Raji (cell line): ENCODE measurements around the gene P2RX2.

ENCODE experiments used
- POLR2A ChIP-seq: IDR thresholded peaks from 2 replicates; pipeline ENCODE4 v1.6.1; 2011; ENCODE audit warnings: low read depth, low read length, control low read depth; ENCODE audit not compliant: insufficient read depth

The P2RX2 gene

DNA sequence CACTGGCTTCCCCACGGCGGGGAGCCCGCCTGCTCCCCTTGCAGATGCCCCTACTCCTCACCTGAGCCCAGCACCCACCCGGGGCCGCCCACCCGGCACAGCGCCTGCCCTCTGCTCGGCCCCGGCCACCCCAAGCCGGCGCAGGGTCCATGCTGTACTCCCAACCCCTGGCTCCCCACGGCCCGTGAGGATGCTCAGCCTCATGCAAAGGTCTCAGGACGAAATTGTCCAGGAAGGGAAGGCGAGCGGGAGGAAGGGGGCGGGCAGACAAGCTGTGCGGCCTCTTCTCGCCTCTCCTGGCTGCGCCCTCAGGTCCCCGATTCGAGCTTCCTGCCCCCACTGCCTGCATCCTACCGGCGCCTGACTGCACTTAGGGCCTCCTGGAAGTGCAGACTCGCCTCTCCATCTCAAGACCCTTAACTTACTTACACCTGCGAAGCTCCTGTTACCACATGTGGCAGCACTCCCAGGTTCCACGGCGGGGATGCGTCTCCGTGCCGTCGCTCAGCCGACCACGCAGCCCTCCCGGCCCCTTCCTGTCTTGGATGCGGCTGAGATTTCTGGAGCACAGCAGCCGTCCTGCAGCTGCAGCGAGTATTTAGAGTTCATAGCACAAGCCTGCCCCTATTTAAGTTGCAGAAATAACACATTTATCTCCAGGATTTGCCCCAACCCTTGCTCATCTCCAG, 26.1 kb upstream of the P2RX2 start:
- no peak for TF ChIP-seq POLR2A

DNA sequence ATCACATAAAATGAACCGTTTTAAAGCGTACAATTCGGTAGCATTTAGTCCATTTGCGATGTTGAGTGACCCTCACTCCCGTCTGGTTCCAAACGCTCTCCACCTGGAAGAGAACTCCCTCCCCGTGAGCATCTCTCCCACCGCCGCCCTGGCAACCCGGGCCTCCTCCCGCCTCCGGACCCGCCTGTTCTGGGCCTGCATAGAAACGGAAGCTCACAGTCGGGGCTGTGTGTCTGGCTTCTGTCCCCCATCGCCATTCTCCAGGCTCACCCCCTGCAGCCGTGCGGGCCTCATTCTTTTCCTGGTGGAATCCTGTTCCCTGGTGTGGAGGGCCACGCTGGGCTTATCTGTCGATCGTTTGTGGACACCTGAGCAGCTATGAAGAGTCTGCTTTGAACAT, 25.5 kb upstream of the P2RX2 start:
- no peak for TF ChIP-seq POLR2A

DNA sequence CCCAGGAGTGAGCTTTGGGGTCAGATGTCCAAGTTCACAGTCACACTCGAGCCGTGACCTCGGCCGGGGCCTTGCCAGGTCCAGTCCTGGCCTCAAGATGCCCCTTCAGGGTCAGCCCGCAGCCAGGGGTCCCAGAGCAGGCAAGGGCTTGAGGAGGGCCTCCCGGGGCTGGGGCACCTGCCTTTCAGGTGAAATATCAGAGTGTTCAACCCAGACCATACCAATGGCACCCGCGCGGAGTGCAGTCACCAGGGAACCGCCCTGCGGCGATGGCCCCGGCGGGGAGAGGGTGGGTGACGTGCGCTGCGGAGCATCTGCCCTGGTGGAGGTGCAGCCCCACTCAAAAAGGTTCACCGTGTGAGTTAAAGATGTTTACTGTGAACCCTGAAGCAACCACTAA, 25.1 kb upstream of the P2RX2 start:
- no peak for TF ChIP-seq POLR2A

DNA sequence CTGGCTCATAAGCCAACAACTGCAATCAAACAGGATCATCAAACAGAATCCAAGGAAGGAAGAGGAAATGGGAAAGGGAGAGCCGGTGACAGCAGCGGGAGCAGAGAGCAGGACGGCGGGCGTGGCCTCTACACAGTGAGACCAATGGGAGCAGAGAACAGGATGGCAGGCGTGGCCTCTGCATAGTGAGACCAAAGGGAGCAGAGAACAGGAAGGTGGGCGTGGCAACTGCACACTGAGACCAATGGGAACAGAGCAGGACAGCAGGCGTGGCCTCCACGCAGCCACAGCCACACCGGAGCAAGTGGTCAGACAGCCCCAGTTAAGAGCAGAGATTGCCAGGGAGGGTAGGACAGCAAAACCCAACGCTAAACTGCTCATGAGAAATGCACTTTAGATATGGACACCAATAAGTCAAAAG, 24.6 kb upstream of the P2RX2 start:
- TF ChIP-seq POLR2A = no peak

DNA sequence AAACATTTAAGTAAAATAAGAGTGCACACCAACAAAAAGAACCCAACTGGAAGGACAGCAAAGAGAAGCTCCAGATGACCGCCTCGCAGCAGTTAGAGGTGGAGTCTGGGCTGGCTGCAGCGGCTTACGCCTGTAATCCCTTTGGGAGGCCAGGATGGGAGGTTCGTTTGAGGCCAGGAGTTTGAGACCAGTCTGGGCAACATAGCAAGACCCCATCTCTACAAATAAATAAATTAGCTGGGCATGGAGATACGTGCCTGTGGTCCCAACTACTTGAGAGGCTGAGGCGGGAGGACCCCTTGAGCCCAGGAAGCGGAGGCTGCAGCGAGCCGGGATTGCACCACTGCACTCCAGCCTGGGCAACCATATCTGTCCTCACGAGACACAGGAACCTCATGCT, 23.4 kb upstream of the P2RX2 start:
- TF ChIP-seq POLR2A = no peak

DNA sequence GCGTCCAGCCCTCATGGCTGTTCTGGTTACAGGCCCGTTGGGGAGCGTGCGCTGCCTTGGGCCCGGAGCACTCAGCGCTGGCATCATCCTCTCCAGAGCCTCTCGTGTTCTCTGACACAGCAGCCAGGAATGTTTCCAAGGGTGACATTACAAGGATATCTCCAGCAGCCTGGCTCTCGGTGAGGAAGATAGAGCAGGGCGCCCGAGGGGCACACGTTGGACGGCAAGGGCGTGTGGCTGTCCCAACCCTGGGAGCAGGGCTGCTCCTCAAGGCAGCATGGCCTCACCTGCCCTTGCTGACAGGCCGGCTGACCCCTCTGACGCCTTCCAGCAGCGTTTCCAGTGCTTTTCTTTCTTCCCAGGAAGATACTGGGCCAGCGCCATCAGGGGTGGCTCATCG, 22.6 kb upstream of the P2RX2 start:
- TF ChIP-seq POLR2A = no peak

DNA sequence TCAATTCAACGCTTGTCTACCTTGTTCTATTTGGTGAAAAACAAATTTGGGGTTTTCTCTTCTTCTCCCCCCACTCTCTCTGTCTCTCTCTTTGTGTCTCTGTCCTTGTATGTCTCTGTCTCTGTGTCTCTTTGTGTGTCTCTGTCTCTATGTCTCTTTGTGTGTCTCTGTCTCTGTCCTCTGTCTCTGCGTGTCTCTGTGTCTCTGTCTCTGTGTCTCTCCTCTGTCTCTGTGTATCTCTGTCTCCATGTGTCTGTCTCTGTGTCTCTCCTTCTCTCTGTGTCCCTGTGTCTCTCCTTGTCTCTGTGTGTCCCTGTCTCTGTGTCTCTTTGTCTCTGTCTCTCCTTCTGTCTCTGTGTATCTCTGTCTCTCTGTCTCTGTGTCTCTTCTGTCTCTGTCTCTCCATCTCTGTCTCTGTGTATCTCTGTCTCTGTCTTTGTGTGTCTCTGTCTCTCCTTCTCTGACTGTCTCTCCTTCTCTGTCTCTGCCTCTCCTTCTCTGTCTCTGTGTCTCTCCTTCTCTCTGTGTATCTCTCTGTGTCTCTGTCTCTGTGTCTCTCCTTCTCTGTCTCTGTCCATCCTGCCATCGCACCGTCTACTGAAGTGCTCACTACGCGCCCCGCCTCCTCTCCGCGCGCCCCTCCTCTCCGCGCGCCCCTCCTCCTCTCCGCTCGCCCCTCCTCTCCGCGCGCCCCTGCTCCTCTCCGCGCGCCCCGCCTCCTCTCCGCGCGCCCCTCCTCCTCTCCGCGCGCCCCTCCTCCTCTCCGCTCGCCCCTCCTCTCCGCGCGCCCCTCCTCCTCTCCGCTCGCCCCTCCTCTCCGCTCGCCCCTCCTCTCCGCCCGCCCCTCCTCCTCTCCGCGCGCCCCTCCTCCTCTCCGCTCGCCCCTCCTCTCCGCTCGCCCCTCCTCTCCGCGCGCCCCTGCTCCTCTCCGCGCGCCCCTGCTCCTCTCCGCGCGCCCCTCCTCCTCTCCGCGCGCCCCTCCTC, 21.0 kb upstream of the P2RX2 start:
- TF ChIP-seq POLR2A = no peak

DNA sequence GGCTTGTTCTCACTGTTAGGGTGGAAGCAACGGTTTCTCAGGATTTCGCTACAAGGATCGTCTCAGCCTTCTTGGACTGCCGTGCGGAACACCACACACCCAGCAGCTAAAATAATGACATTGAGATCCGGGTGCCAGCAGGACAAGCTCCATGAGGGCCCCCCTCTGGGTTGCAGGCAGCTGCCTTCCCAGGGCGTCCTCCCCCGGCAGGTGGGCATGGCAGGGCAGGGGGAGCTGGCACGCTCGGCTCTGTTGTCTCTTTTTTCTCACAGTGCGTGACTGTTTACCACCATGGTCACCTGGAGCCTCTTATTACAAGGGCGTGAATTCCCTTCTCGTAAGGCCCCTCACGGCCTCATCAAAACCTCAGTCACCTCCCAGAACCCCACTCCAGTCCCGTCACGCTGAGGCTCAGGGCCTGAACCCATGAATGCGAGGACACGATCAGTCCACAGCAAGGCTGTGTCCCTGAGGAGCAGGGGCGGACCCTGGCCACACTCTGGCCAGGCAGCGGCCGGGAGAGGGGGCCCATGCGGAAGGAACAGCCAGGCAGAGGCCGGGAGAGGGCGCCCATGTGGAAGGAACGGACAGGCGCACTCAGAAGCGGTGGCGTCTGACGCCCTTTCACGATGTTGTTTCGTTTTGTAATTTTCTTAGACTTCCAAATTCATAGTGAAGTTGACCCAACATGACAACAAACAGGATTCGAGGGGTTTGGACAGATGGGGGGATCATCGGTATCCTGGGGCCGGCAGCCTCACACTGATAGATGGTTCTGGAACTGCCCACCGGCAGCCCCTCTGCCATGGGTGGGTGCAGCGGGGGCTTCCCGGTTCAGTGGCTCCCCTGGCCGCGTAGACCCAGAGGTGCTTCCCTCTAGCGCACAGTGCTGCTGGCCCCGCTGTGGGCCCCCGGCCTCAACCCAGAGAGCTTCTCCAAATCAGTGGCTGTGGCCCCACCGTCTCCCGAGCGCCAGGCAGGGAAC, 18.2 kb upstream of the P2RX2 start:
- no peak for TF ChIP-seq POLR2A

DNA sequence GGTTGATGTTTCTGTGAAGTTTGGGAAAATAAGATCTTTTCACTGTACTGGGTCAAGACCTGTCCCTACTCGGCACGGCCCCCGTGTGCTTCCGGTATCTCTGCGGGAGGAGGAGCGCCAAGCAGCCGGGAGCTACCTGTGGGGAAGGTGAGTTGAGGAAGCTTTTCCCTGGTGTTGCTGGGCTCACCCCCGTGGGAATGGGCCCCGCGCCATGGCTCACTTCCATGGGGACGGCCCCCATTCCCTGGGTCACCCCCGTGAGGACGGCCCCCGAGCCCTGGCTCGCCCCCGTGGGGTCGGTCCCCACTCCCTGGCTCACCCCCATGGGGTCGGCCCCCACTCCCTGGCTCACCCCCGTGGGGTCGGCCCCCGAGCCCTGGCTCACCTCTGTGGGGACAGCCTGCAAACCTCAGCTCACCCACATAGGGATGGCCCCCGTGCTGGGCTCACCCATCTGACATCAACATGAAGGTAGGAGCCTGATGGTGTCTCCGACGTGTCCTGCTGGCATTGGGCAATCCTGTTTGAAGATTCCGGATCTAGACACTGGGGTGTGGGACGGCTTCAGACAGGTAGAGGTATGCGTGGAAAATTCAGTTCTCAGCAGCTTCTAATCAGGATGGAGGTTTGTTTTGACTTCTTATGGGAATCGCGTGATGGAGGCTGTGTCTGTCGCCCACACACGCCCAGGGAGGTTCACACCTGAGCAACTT, 17.2 kb upstream of the P2RX2 start:
- TF ChIP-seq POLR2A = no peak

DNA sequence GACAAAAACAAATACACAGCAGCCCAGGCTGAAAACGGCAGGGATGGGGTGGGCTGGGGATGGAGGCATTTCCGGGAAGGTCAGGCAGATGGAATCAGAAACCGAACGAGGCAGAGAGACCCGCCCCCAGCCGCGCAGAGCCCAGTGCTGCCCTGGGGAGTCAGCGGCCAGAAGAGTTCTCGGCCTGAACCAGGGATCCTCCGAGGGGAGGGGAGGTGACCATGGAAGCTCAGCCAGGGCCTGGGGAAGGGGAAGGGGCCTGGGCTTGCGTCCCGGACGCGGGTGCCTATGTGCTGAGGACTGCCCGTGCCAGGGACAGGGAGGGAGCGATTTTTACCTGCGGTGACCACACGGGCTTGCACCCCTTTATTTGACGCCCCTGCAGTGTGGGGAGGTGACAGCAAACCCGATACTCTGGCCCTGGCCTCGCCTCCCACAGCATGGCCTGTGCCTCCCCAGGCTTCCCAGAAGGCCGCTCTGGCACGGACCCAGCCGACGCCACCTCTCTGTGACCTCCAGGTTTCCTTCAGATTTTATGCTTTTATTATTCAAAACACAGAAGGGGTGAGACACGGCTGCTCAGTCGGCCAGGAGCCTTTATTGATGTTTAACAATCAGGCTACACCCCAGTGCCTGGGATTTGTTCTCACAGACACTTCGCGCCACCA, 15.9 kb upstream of the P2RX2 start:
- no peak for TF ChIP-seq POLR2A

DNA sequence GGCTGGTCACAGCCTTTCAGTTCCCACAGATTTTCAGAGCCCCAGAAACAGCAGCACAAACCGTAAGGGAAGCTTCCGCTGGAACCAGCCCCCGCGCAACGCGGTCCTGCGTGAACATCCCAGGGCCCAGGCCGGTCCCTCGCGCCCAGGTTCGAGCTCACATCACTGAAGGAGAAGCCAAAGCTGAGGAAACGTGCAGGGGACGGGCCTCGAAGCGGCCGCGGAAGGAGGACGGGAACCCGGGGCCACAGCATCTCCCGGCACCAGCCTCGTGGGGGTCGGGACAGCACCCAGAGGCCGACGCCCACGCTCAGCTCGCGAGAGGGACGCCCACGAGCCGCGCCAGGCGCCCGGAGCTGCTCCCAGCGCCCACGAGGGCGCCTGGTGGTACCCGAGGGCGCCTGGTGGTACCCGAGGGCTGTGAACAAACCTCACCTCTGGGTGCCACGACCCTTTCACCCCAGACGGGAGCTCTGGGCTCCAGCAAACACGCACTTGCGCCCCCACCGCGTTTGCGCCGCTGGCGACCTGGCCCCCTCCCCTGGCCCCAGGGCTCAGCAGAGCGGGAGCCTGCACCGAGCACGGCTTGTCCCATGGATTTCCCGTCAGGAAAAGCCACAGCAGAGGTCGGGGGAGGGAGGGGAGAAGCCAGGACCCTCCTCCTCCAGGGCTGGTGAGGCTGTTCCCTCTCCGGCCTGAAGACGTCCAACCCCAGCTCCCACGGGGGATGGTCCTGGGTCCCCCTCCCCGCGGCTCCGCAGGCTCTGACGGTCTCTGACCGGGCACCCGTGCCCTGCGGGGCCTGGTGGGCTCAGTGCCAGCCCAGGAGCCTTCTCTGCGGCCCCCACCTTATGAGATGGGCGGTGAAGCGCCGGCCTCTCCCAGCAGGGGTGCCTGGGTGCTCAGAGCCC, 15.1 kb upstream of the P2RX2 start:
- TF ChIP-seq POLR2A = no peak

DNA sequence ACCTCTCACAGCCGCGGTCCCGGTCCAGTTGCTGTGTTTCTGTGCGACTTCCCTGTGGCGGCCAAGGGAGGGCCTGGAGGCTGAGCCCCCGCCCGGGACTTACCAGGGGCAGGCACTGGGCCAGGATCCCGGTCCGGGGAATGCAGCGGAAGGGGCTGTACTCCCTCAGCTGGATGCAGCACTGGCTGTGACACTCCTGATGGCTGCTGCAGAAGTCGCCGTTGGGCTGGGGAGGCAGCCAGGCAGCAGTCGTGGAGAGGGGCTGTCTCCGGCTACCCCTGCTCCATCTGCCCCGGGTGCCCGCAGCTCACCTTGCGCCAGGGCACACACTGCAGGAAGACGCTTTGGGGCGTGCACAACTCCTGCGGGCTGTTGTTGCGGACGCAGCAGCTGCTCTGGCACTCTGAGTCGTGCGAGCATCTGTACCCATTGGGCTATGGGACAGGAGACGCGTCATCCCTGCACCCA, 14.4 kb upstream of the P2RX2 start:
- no peak for TF ChIP-seq POLR2A
